Lower leg skin (tissue), 4 donors: Measurements from ENCODE around the gene PRPF6. TPM values are rescaled to one million over a fixed set of nuclear protein-coding genes. Genes with fewer than 3 reads are reported as not detected.

ENCODE experiments used
- DNase-seq, 2 donors: peaks; one replicate each; pipeline ENCODE4 v3.0.0-alpha.2; 2019; ENCODE audit warnings: low spot score in 2 of 2
- H3K4me3 ChIP-seq: fragments of 200-600 bp; sonication (generic); 2 replicates; pipeline ENCODE4 v1.5.1; 2017; ENCODE audit warnings: mild to moderate bottlenecking, low read depth; ENCODE audit not compliant: poor library complexity, severe bottlenecking
- CTCF ChIP-seq, 3 donors: fragments of 450-650 bp; IDR thresholded peaks; one replicate each; pipeline ENCODE4 v1.5.1; 2016; ENCODE audit warnings: antibody characterized with exemption in 3 of 3, mild to moderate bottlenecking in 3 of 3, moderate library complexity in 2 of 3
- POLR2A ChIP-seq, 2 donors: fragments of 450-650 bp; IDR thresholded peaks; one replicate each; pipeline ENCODE4 v1.6.1; 2016 to 2017; ENCODE audit warnings: antibody characterized with exemption in 2 of 2, mild to moderate bottlenecking in 1 of 2, moderate library complexity in 1 of 2
- WGBS, 2 donors: methylation state at CpG; one replicate each; pipeline ENCODE4 v1.1.5; 2018; 5-methylcytosine and 5-hydroxymethylcytosine counted together
- intact Hi-C: fragments of 100-400 bp; cut with DNase I; formaldehyde crosslinking; loops from one replicate; pipeline ENCODE4 v1.15.0; 2023; ENCODE audit warnings: low total_unique reads
- total RNA-seq, 4 donors: library from RNA; depleted of rRNA; stranded (reverse); fragments of >200 nt; gene quantifications; one replicate each; pipeline ENCODE4 v1.1.0, GENCODE V29; 2016

The PRPF6 gene
- total RNA-seq, 4 donors from 2014 or later = 66.8 to 88.3 (median 79.1) TPM

GRCh38 chr20:64062276-64062595 is 81.3 kb downstream of the PRPF6 start:
- intact Hi-C loops = no loop called here
- WGBS, 2 donors = 44 to 49% methylated on average over 5 of the region's 5 CpGs
- no peak overlapping the region for H3K4me3 ChIP-seq
- TF ChIP-seq CTCF (IDR thresholded peaks at IDR 0.05) (no peak), POLR2A (IDR thresholded peaks at IDR 0.05) (no peak)
- no peak for DNase-seq

DNA sequence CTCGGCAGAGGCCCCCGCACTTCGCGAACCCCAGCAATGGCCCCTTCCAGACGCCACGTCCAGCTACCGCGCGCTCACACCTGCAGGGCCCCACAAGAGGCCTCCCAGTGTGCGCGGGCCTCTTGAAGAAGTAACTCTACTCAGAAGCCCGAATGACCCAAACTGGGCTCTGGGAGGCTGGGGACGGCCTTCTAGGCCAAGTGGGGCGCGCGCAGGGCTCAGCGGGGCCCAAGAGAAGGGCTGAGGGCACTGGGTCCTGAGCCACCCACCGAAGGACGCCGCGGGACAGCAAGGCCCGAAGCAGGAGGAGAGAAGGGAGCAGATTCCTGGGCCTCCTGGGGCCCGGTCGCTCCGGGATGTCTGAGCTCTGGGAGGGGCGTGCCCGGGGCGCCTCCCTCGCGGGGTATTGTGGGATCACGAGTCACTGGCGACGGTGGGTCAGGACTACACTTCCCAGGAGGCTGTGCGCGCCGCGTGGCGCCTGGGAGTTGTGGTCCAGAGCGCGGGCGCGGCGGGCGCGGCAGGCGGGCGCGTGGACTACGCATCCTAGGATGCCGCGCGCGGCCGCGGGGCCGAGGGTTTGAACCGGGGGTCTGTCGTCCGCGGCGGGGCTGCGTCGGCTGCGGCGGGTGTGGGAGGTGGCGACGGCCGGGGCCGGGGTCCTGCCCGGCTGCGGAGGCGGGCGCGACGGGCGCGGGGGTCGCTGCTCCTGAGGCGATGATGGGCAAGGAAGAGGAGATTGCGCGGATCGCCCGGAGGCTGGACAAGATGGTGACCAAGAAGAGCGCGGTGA is 81.9 kb downstream of the PRPF6 start, which contains the start of gene TCEA2:
Gene TCEA2, plus strand, starts transcription at position 603 of the 793 bp plus-strand sequence. Its CDS starts 115 bp downstream, at position 718.
- intact Hi-C loops = no loop called here
- TF ChIP-seq CTCF (IDR thresholded peaks at IDR 0.05) (no peak), POLR2A (IDR thresholded peaks at IDR 0.05) (no peak)
- 5 to 8% methylated on average over 33 to 56 of the region's 85 CpGs for WGBS, 2 donors
- H3K4me3 ChIP-seq = peak within 1 kb of the TSS; percentile 61
- DNase-seq = peak; percentile 97 to 100

GRCh38 chr20:64063389-64064144 is 82.6 kb downstream of the PRPF6 start:
- intact Hi-C loops = no loop called here
- peak overlapping the region; percentile 61 for H3K4me3 ChIP-seq
- 1 to 2% methylated on average over 32 to 44 of the region's 51 CpGs for WGBS, 2 donors
- DNase-seq = no peak
- TF ChIP-seq POLR2A (IDR thresholded peaks at IDR 0.05) = no peak
- no peak for TF ChIP-seq CTCF (IDR thresholded peaks at IDR 0.05)

- intact Hi-C loops = no loop called here
- WGBS, 2 donors = 31% methylated on average over 12 of the region's 12 CpGs
- TF ChIP-seq POLR2A (IDR thresholded peaks at IDR 0.05) (no peak), CTCF (IDR thresholded peaks at IDR 0.05) (no peak)
- H3K4me3 ChIP-seq = no peak overlapping the region
- DNase-seq = no peak
These were observed 83.3 kb downstream of the PRPF6 start for GRCh38 chr20:64064145-64064698.

- no peak for TF ChIP-seq POLR2A (IDR thresholded peaks at IDR 0.05)
- TF ChIP-seq CTCF (IDR thresholded peaks at IDR 0.05) = no peak
- DNase-seq = no peak
- 49 to 51% methylated on average over 25 to 27 of the region's 27 CpGs for WGBS, 2 donors
- H3K4me3 ChIP-seq = no peak overlapping the region
- intact Hi-C loops = no loop called here
These were observed 84.4 kb downstream of the PRPF6 start for GRCh38 chr20:64065062-64065973.
